HG03103 (cell line): ENCODE data around the gene ITGAL.

Source experiments
- ATAC-seq: cut with Tn5 transposase; IDR thresholded peaks from one replicate; pipeline ENCODE4 v1.9.1; 2021; ENCODE audit warnings: low read depth; ENCODE audit not compliant: unreplicated experiment

Gene ITGAL

GRCh38 chr16:30565526-30565925 lies 93.0 kb downstream of the ITGAL start:
- ATAC-seq = no peak

- no peak for ATAC-seq
Measured at GRCh38 chr16:30565984-30566383, 93.4 kb downstream of the ITGAL start.

GRCh38 chr16:30566531-30566930 lies 94.0 kb downstream of the ITGAL start:
- no peak for ATAC-seq

- no peak for ATAC-seq
Measured at GRCh38 chr16:30567160-30567990, 94.8 kb downstream of the ITGAL start.

- ATAC-seq = no peak
Measured at GRCh38 chr16:30567991-30568638, 95.6 kb downstream of the ITGAL start.

- no peak for ATAC-seq
Measured at GRCh38 chr16:30569281-30569680, 96.7 kb downstream of the ITGAL start.

GRCh38 chr16:30569746-30570635 lies 97.4 kb downstream of the ITGAL start:
- ATAC-seq = no peak

- no peak for ATAC-seq
Measured at GRCh38 chr16:30570636-30571444, 98.3 kb downstream of the ITGAL start.

- ATAC-seq = peak; percentile 65
Measured at GRCh38 chr16:30571445-30572322, 99.1 kb downstream of the ITGAL start, which contains the start of gene ZNF688. TSS of gene ZNF688 (minus strand) at chr16:30571714. CDS start at chr16:30571629, 85 bp downstream.
